Sigmoid colon (tissue), 7 donors: Measurements from ENCODE around the gene IFNAR1. TPM values are rescaled to one million over a fixed set of nuclear protein-coding genes. Genes with fewer than 3 reads are reported as not detected.

Experiments
- DNase-seq: peaks from one replicate; pipeline ENCODE4 v3.0.0-alpha.2; 2019
- H3K27ac ChIP-seq, 4 donors: fragments of 200-600 bp; sonication (generic); one replicate each; pipeline ENCODE4 v1.5.1; 2016 to 2019; ENCODE audit warnings: mild to moderate bottlenecking in 1 of 4
- H3K27me3 ChIP-seq, 3 donors: fragments of 200-600 bp; sonication (generic); one replicate each; pipeline ENCODE4 v1.5.1; 2019; ENCODE audit warnings: mild to moderate bottlenecking in 1 of 3
- H3K36me3 ChIP-seq, 4 donors: fragments of 200-600 bp; sonication (generic); one replicate each; pipeline ENCODE4 v1.5.1; 2016 to 2019
- H3K4me1 ChIP-seq, 4 donors: fragments of 200-600 bp; sonication (generic); one replicate each; pipeline ENCODE4 v1.5.1; 2017 to 2019
- H3K4me3 ChIP-seq, 4 donors: fragments of 200-600 bp; sonication (generic); one replicate each; pipeline ENCODE4 v1.5.1; 2017 to 2019; ENCODE audit warnings: mild to moderate bottlenecking in 2 of 4, moderate library complexity in 1 of 4
- H3K9me3 ChIP-seq, 4 donors: fragments of 200-600 bp in 3 of 4; sonication (generic) in 3 of 4; one replicate each; pipeline versions ENCODE4 v1.5.1 to v1.6.1; 2013 to 2019
- CTCF ChIP-seq, 4 experiments: fragments of 450-650 bp in 3 of 4; fragments of 200-600 bp in 1 of 4; IDR thresholded peaks; one replicate each; pipeline ENCODE4 v1.5.1; 2016 to 2019; ENCODE audit warnings: antibody characterized with exemption in 4 of 4, mild to moderate bottlenecking in 3 of 4, moderate library complexity in 2 of 4
- EP300 ChIP-seq, 4 donors: sonication (generic); formaldehyde crosslinking; IDR thresholded peaks; one replicate each; pipeline ENCODE4 v1.6.1; 2017; ENCODE audit warnings: antibody characterized with exemption in 4 of 4
- POLR2A ChIP-seq, 2 donors: fragments of 450-650 bp; IDR thresholded peaks; one replicate each; pipeline ENCODE4 v1.6.1; 2016; ENCODE audit warnings: antibody characterized with exemption in 2 of 2, mild to moderate bottlenecking in 2 of 2, moderate library complexity in 2 of 2
- POLR2AphosphoS5 ChIP-seq, 4 donors: sonication (generic); formaldehyde crosslinking; IDR thresholded peaks; one replicate each; pipeline ENCODE4 v1.6.1; 2017; ENCODE audit warnings: antibody characterized with exemption in 4 of 4
- WGBS, 2 donors: extraction: QIAGEN DNeasy Blood & Tissue Kit; methylation state at CpG; one replicate each; pipeline ENCODE4 v1.1.7; 2013; 5-methylcytosine and 5-hydroxymethylcytosine counted together
- intact Hi-C: fragments of 100-400 bp; cut with DNase I; formaldehyde crosslinking; loops from one replicate; pipeline ENCODE4 v1.15.1; 2023
- polyA plus RNA-seq, 3 donors: library from polyadenylated mRNA; stranded (reverse); fragments of 200-250 nt; gene quantifications; one replicate each; pipeline ENCODE4 v1.2.3, GENCODE V29; 2013
- total RNA-seq, 4 donors: library from RNA; depleted of rRNA; stranded (reverse); fragments of >200 nt; gene quantifications; one replicate each; pipeline ENCODE4 v1.1.0, GENCODE V29; 2016
- donor health status: healthy with polysubstance abuse.
- donor health status: Bipolar disorder and iron deficiency.
- donor health status: healthy.

The IFNAR1 gene
- total and polyA plus RNA-seq, 7 donors = 6.6 to 32.6 (median 25.5) TPM

- intact Hi-C loops = no loop called here
- no peaks in the 10 kb centered on the region for H3K27me3 ChIP-seq
These were observed 68.6 kb downstream of the IFNAR1 start for GRCh38 chr21:33393348-33393747.

GRCh38 chr21:33394260-33394659, 69.5 kb downstream of the IFNAR1 start:
- Histone ChIP-seq H3K27me3 (no peaks in the 10 kb centered on the region), H3K36me3 (no peaks in the 10 kb centered on the region), H3K27ac (no peak overlapping the region), H3K9me3 (no peaks in the 10 kb centered on the region), H3K4me3 (no peak overlapping the region), H3K4me1 (peaks cover 0 to 13% (median 2%) of the 10 kb centered on the region in 4 donors)
- peak; percentile 70 for DNase-seq
- intact Hi-C loops = no loop called here
- 75 to 86% methylated on average over 8 of the region's 8 CpGs for WGBS, 2 donors
- TF ChIP-seq POLR2AphosphoS5 (IDR thresholded peaks at IDR 0.05) = peak in 1 of 4 donors; percentile 40
- no peak for TF ChIP-seq CTCF (IDR thresholded peaks at IDR 0.05)

More at GRCh38 chr21:33393348-33393747, 68.6 kb downstream of the IFNAR1 start:
- no peak for TF ChIP-seq CTCF (IDR thresholded peaks at IDR 0.05)
- TF ChIP-seq EP300 (IDR thresholded peaks at IDR 0.05) = no peak
- no peak for TF ChIP-seq POLR2A (IDR thresholded peaks at IDR 0.05)
- no peak for TF ChIP-seq POLR2AphosphoS5 (IDR thresholded peaks at IDR 0.05)
- H3K4me1 ChIP-seq = peaks cover 0 to 13% (median 2%) of the 10 kb centered on the region in 4 donors
- no peak overlapping the region for H3K4me3 ChIP-seq
- no peaks in the 10 kb centered on the region for H3K36me3 ChIP-seq
- no peak for DNase-seq
- no peaks in the 10 kb centered on the region for H3K9me3 ChIP-seq
- WGBS, 2 donors = 77 to 83% methylated on average over 5 of the region's 5 CpGs
- H3K27ac ChIP-seq = no peak overlapping the region

DNA sequence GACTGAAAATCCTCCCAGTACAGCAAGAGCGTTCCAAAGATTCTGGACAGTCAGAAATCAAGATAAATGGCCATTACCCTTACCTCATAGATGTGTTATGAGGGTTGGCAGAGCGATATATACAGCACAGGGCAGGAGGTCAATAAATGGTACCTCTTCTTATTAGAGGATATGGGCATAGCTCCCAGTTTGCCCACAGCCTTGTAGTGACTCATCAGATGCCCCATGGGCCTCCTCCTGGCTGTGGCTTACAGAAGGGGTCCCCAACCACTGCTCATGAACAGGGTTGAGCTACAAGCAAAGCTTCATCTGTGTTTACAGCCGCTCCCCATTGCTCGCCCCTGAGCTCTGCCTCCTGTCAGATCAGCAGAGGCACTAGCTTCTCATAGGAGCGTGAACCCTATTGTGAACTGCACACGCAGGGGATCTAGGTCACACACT, 71.1 kb downstream of the IFNAR1 start:
- 83 to 94% methylated on average over 6 of the region's 6 CpGs for WGBS, 2 donors
- Histone ChIP-seq H3K36me3 (no peaks in the 10 kb centered on the region), H3K27ac (peak overlapping the region in 2 of 4 donors; percentile 31 to 51), H3K9me3 (no peaks in the 10 kb centered on the region), H3K27me3 (no peaks in the 10 kb centered on the region), H3K4me1 (peaks cover 0 to 13% (median 2%) of the 10 kb centered on the region in 4 donors), H3K4me3 (no peak overlapping the region)
- TF ChIP-seq EP300 (IDR thresholded peaks at IDR 0.05) (no peak), POLR2AphosphoS5 (IDR thresholded peaks at IDR 0.05) (no peak), POLR2A (IDR thresholded peaks at IDR 0.05) (no peak)
- intact Hi-C loops = no loop called here
- no peak for DNase-seq

DNA sequence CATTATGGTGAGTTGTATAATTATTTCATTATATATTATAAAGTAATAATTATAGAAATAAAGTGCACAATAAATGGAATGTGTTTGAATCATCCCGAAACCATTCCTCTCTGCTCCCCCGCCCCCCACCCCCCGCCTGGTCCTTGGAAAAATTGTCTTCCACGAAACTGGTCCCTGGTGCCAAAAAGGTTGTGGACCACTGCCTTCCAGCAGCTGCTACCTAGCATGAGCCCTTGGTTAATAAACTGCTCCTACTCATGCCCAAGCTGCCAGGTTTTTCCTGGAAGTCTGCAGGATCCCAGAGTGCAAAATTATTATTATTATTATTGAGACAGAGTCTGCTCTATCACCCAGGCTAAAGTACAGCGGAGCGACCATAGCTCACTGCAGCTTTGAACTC, 71.7 kb downstream of the IFNAR1 start:
- Histone ChIP-seq H3K27ac (peak overlapping the region in 1 of 4 donors; percentile 51), H3K9me3 (no peaks in the 10 kb centered on the region), H3K27me3 (no peaks in the 10 kb centered on the region), H3K4me1 (peaks cover 0 to 13% (median 2%) of the 10 kb centered on the region in 4 donors), H3K4me3 (no peak overlapping the region), H3K36me3 (no peaks in the 10 kb centered on the region)
- intact Hi-C loops = no loop called here
- no peak for DNase-seq
- TF ChIP-seq POLR2A (IDR thresholded peaks at IDR 0.05) (no peak), EP300 (IDR thresholded peaks at IDR 0.05) (no peak), CTCF (IDR thresholded peaks at IDR 0.05) (no peak), POLR2AphosphoS5 (IDR thresholded peaks at IDR 0.05) (no peak)
- 92 to 93% methylated on average over 6 of the region's 6 CpGs for WGBS, 2 donors

- Histone ChIP-seq H3K36me3 (no peaks in the 10 kb centered on the region), H3K27me3 (no peaks in the 10 kb centered on the region), H3K4me3 (no peak overlapping the region), H3K4me1 (peaks cover 0 to 13% (median 2%) of the 10 kb centered on the region in 4 donors), H3K9me3 (no peaks in the 10 kb centered on the region), H3K27ac (peak overlapping the region in 2 of 4 donors; percentile 28 to 51)
- no peak for DNase-seq
- 82 to 83% methylated on average over 5 of the region's 5 CpGs for WGBS, 2 donors
- intact Hi-C loops = no loop called here
- TF ChIP-seq CTCF (IDR thresholded peaks at IDR 0.05) (no peak), EP300 (IDR thresholded peaks at IDR 0.05) (no peak), POLR2A (IDR thresholded peaks at IDR 0.05) (no peak), POLR2AphosphoS5 (IDR thresholded peaks at IDR 0.05) (no peak)
These were observed 72.2 kb downstream of the IFNAR1 start for GRCh38 chr21:33396951-33397350.
